ENCODE results near the gene TEX14. TPM values are rescaled to one million over a fixed set of nuclear protein-coding genes. Genes with fewer than 3 reads are reported as not detected.

Gene TEX14
- total RNA-seq, 4 donors from 2014 or later: 0.27 TPM; not detected in 3

DNA sequence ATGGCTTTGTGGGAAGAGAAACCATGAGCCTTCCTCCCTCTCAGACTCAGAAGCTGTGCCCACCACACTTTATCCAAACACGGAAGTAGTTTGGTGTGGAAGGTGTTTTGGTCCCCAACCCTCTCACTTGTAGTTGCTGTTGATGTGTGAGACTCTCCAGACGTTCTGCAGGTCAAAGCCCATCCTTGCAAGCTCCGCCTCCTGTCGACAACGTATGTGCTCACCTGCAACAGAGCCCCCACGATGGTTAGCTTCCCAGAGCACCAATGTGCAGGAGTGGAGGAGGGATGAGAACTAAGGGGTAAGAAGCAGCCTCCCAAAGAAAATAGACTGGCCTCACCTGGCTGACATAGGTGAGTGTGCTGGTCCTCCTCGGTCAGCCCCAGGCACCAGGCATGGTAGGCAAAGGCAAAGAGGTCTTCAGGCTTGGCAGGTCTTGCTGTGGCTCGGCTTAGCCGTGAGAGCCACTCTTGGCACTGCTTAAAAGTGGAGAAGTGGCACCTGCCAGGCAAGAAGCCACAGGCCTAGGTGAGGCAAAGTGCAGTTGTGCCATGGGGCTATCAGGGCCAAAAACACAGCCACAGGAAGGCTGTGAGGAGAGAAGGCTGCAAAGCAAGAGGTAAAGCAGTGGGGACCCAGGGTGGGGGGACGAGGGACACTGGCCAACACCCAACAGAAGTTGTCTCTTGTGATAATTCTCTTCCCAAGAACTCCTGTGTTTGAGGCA, 183.3 kb downstream of the TEX14 start:
- no peak overlapping the region for H3K27ac ChIP-seq
- no peak for DNase-seq
- H3K4me3 ChIP-seq: no peak overlapping the region
- intact Hi-C loops (cut with DNase I; ENCODE audit: low total_unique reads): no loop called here
- peaks cover 0 to 86% (median 39%) of the 10 kb centered on the region in 4 donors for H3K36me3 ChIP-seq
- no peaks in the 10 kb centered on the region for H3K9me3 ChIP-seq
- in situ Hi-C loops (cut with MboI; ENCODE audit: low pct_ligation_motif_present in 1 of 4, low pct_unique_long_range_greater_than_20kb in 1 of 4, low sequenced_read_pairs in 3 of 4): no loop called here
- TF ChIP-seq, protein P1, sequence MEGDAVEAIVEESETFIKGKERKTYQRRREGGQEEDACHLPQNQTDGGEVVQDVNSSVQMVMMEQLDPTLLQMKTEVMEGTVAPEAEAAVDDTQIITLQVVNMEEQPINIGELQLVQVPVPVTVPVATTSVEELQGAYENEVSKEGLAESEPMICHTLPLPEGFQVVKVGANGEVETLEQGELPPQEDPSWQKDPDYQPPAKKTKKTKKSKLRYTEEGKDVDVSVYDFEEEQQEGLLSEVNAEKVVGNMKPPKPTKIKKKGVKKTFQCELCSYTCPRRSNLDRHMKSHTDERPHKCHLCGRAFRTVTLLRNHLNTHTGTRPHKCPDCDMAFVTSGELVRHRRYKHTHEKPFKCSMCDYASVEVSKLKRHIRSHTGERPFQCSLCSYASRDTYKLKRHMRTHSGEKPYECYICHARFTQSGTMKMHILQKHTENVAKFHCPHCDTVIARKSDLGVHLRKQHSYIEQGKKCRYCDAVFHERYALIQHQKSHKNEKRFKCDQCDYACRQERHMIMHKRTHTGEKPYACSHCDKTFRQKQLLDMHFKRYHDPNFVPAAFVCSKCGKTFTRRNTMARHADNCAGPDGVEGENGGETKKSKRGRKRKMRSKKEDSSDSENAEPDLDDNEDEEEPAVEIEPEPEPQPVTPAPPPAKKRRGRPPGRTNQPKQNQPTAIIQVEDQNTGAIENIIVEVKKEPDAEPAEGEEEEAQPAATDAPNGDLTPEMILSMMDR (IDR thresholded peaks at IDR 0.05): no peak
- TF ChIP-seq POLR2A (IDR thresholded peaks at IDR 0.05): no peak
- TF ChIP-seq POLR2AphosphoS5 (IDR thresholded peaks at IDR 0.05): no peak
- TF ChIP-seq EP300 (IDR thresholded peaks at IDR 0.05; ENCODE audit: low read depth): no peak
- no peaks in the 10 kb centered on the region for H3K27me3 ChIP-seq
- H3K4me1 ChIP-seq: peaks cover 2 to 10% (median 4%) of the 10 kb centered on the region in 4 donors
- 84 to 100% methylated on average over 1 to 10 of the region's 10 CpGs for WGBS, 2 donors (ENCODE audit: low coverage in 1 of 2)

- H3K9me3 ChIP-seq: no peaks in the 10 kb centered on the region
- no peak overlapping the region for H3K27ac ChIP-seq
- H3K27me3 ChIP-seq: no peaks in the 10 kb centered on the region
- H3K4me3 ChIP-seq: no peak overlapping the region
- peaks cover 0 to 85% (median 44%) of the 10 kb centered on the region in 4 donors for H3K36me3 ChIP-seq
- DNase-seq: no peak
- no peaks in the 10 kb centered on the region for H3K4me1 ChIP-seq
- in situ Hi-C loops (cut with MboI; ENCODE audit: low pct_ligation_motif_present in 1 of 4, low pct_unique_long_range_greater_than_20kb in 1 of 4, low sequenced_read_pairs in 3 of 4): no loop called here
- TF ChIP-seq EP300 (IDR thresholded peaks at IDR 0.05; ENCODE audit: low read depth): no peak
- TF ChIP-seq POLR2A (IDR thresholded peaks at IDR 0.05): no peak
- TF ChIP-seq POLR2AphosphoS5 (IDR thresholded peaks at IDR 0.05): no peak
- TF ChIP-seq, protein P1 (IDR thresholded peaks at IDR 0.05): no peak
- 93% methylated on average over 10 of the region's 13 CpGs; no CpG with 5 or more reads in 1 of the 2 donors for WGBS, 2 donors (ENCODE audit: low coverage in 1 of 2)
- intact Hi-C loops (cut with DNase I; ENCODE audit: low total_unique reads): no loop called here
Observed at GRCh38 chr17:58507123-58507634, 184.7 kb downstream of the TEX14 start.

Small RNA genes lying within 50 kb of the gene (small RNA-seq; reads per million reads assigned to genes)
- gene AC011195.1 (0 reads per million in 4 donors), gene RF00012 (0 reads per million in 4 donors), gene RNU1-108P (0 reads per million in 4 donors), gene RNU1-52P (0 to 0.28 (median 0) reads per million in 4 donors), gene RNU1-85P (0 reads per million in 4 donors)

Other genes with a start within 250 kb of the TEX14 start
- gene HSF5, start 203.6 kb downstream of the TEX14 start, total RNA-seq: under 1 TPM in 1 of 4 donors, not detected in 3; 0.16 TPM
- gene MTMR4, start 177.4 kb downstream of the TEX14 start, total RNA-seq: 10 to 100 TPM; 43.2 to 79.6 (median 53.1) TPM
- gene RAD51C, start 557 bp upstream of the TEX14 start, total RNA-seq: 10 to 100 TPM in 2 of 4 donors, 1 to 10 TPM in 2; 4.9 to 37.0 (median 9.2) TPM
- gene PPM1E, start 63.8 kb upstream of the TEX14 start, total RNA-seq: under 1 TPM in 1 of 4 donors, not detected in 3; 0.14 TPM

All from transverse colon (tissue), 4 donors.